Endothelial cell of hepatic sinusoid (primary cell): Measurements from ENCODE around the gene GPATCH8.
"Not testable (repeated sequence)": the region's sequence is repeated elsewhere in the genome, so short reads cannot be mapped to it uniquely, and the experiment has no call there.

ENCODE experiments used
- in situ Hi-C: cut with HindIII; loops from 2 replicates; pipeline ENCODE4 v1.10.0; 2017; ENCODE audit warnings: low sequenced_read_pairs

GPATCH8 gene

GRCh38 chr17:44529864-44530263 lies 26.7 kb upstream of the GPATCH8 start:
- in situ Hi-C loops = loop anchor here (5.0 kb wide), 1 partner anchor 138 kb away; no protein-coding TSS in a partner anchor

- in situ Hi-C loops = no loop called here
Observed at GRCh38 chr17:44527954-44528353, 24.7 kb upstream of the GPATCH8 start.

- in situ Hi-C loops = no loop called here
Observed at GRCh38 chr17:44527102-44527501, 23.9 kb upstream of the GPATCH8 start.

- in situ Hi-C loops = no loop called here
Observed at GRCh38 chr17:44523672-44523972, 20.4 kb upstream of the GPATCH8 start.

GRCh38 chr17:44522883-44523671 lies 19.9 kb upstream of the GPATCH8 start:
- in situ Hi-C loops = no loop called here

GRCh38 chr17:44518032-44518431 lies 14.8 kb upstream of the GPATCH8 start:
- in situ Hi-C loops = no loop called here

GRCh38 chr17:44511241-44512134 lies 8.3 kb upstream of the GPATCH8 start:
- in situ Hi-C loops = not testable (repeated sequence)

- in situ Hi-C loops = not testable (repeated sequence)
Observed at GRCh38 chr17:44506939-44507604, 3.9 kb upstream of the GPATCH8 start.

- in situ Hi-C loops = no loop called here
Observed at GRCh38 chr17:44502598-44503146, 534 bp downstream of the GPATCH8 start.

- in situ Hi-C loops = no loop called here
Observed at GRCh38 chr17:44501866-44502375, 1.3 kb downstream of the GPATCH8 start.

- in situ Hi-C loops = no loop called here
Observed at GRCh38 chr17:44499722-44500121, 3.5 kb downstream of the GPATCH8 start.

- in situ Hi-C loops = no loop called here
Observed at GRCh38 chr17:44496815-44497214, 6.4 kb downstream of the GPATCH8 start.

GRCh38 chr17:44493339-44493738 lies 9.9 kb downstream of the GPATCH8 start:
- in situ Hi-C loops = no loop called here

GRCh38 chr17:44492706-44493272 lies 10.4 kb downstream of the GPATCH8 start:
- in situ Hi-C loops = no loop called here

GRCh38 chr17:44489581-44489980 lies 13.6 kb downstream of the GPATCH8 start:
- in situ Hi-C loops = no loop called here

- in situ Hi-C loops = no loop called here
Observed at GRCh38 chr17:44487170-44487569, 16.0 kb downstream of the GPATCH8 start.

- in situ Hi-C loops = no loop called here
Observed at GRCh38 chr17:44473367-44473766, 29.8 kb downstream of the GPATCH8 start.

- in situ Hi-C loops = no loop called here
Observed at GRCh38 chr17:44469676-44470075, 33.5 kb downstream of the GPATCH8 start.

GRCh38 chr17:44467108-44467507 lies 36.1 kb downstream of the GPATCH8 start:
- in situ Hi-C loops = no loop called here

- in situ Hi-C loops = no loop called here
Observed at GRCh38 chr17:44466339-44466738, 36.9 kb downstream of the GPATCH8 start.

GRCh38 chr17:44465897-44466296 lies 37.3 kb downstream of the GPATCH8 start:
- in situ Hi-C loops = no loop called here
